ENCODE measurements around the gene EZR.
"Not testable (repeated sequence)": the region's sequence is repeated elsewhere in the genome, so short reads cannot be mapped to it uniquely, and the experiment has no call there.

EZR gene

DNA sequence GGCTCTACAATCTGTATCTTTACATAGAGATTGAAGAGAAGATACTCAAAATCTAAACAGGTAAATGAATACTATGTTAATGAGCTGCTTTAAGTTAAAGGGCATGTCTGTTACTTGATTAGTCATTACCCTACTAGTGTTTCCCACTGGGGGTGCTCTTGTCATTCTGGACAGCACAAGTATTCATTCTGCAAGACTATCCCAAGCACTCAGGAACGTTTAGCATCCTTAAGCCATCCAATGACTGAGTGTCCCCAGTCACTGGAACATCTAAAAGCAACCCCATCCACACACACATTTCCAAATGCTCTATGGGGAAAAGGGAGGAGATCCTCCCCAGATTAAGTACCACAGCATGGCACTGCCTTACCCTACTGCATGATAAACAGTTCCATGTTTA is 25.7 kb downstream of the EZR start:
- peak in 1 of 2 experiments; percentile 30 for DNase-seq

- DNase-seq: not testable (repeated sequence)
Measured at GRCh38 chr6:158792505-158792904, 26.7 kb downstream of the EZR start.

DNA sequence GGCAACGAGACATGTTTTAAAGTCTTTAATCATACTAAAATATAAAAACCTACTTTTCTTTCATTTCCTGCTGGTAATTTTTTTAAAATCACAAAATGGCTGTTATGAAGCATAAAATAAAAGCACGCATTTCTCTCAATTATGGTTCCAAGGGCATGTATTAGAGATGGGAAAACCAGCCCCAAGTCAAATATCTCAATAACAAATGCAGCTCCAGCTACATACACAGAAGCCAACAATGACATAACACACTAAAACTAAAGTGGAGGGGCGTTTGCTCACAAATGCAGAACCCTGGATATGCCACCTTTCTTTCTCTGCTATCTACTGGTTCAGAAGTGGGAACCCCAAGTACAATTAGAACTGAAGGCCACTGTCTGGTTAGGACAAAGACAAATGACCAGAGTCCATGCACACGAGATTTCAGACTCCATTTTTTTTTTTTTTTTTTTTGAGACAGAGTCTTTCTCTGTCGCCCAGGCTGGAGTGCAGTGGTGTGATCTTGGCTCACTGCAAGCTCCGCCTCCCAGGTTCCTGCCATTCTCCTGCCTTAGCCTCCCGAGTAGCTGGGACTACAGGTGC is 27.8 kb downstream of the EZR start:
- no peak for DNase-seq

DNA sequence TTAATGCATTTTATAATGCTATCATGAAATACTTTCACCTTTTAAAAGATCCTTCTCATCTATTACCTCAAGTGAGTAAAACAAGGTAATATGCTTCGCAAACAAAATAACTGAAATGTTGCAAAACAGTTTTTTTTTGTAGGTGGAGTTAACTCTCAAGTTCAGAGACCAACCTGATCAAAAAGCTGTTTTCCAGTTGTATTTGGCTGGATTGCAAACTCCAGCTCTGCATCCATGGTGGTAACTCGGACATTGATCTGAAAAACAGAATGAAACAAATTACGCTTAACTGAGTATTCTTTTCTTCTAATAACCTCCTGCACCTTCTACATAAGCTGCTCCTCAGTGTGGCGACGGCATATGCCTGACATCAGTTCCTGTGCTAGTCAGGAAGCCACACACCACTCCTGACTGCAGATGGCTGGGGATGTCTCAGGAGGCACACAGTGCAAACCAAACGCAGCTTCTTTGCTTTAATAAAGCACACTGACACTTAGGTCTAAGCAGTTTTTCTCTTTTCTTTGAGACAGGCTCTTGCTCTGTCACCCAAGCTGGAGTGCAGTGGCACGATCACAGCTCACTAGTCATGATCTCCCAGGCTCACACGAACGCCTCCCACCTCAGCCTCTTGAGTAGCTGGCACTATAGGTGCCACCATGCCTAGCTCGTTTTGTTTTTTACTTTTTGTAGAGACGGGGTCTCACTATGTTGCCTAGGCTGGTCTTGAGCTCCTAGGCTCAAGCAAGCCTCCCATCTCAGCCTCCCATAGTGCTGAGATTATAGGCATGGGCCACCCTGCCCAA is 29.9 kb downstream of the EZR start:
- DNase-seq: peak in 1 of 2 experiments; percentile 46

GRCh38 chr6:158787395-158787794 is 31.8 kb downstream of the EZR start:
- no peak for DNase-seq

- DNase-seq: no peak
Measured at GRCh38 chr6:158786645-158787304, 32.4 kb downstream of the EZR start.

GRCh38 chr6:158785036-158785435 is 34.1 kb downstream of the EZR start:
- no peak for DNase-seq

DNA sequence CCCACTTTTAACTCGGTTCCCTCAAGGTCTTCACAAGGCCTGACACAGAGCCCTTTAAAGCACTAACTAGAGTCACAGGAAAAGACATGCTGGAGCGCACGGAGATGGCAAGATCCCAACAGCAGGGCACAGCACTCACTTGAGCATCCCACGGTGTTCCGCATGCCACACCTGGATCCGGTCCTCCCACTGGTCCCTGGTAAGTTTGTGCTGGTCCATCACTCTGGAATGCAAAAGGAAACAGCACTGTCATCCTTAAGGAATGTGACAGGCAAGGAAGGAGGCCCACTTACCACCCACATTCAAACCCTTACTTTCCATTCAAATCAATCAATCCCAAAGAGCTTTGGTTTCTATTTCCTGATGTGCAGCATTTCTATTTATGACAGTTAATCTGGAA is 34.7 kb downstream of the EZR start:
- no peak for DNase-seq

DNA sequence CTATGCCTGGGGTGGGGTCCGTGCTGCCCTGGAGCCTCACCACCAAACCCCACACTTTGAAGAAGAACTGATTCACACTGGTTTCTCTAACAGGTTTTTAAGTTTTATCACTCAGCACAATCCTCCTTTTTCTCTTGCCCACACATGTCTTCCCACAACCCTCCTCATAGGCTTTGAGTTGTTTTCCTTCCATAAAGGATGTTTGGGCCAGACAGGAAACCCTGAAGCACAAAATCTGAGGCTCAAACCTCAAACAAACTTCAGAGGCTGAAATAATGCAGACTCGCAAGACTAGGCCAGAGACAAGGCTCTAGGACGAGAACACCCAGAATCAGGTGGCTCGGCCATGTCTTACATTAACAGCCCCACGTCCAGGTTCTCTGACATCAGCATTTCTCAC is 35.3 kb downstream of the EZR start:
- DNase-seq: no peak

DNA sequence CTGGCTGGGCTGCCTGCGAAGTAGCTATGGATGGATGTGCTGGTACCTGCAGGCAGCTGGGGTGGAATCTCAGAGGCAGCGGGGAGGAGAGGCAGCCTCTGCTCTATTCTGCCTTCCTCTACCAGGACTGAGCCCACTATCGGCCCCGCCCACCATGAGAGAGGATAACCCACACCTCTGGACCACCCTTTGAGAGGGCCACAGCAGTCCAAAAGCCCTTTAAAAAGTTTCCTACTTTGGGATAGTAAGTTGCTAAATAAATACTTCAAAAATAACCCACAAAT is 36.1 kb downstream of the EZR start:
- no peak for DNase-seq

DNA sequence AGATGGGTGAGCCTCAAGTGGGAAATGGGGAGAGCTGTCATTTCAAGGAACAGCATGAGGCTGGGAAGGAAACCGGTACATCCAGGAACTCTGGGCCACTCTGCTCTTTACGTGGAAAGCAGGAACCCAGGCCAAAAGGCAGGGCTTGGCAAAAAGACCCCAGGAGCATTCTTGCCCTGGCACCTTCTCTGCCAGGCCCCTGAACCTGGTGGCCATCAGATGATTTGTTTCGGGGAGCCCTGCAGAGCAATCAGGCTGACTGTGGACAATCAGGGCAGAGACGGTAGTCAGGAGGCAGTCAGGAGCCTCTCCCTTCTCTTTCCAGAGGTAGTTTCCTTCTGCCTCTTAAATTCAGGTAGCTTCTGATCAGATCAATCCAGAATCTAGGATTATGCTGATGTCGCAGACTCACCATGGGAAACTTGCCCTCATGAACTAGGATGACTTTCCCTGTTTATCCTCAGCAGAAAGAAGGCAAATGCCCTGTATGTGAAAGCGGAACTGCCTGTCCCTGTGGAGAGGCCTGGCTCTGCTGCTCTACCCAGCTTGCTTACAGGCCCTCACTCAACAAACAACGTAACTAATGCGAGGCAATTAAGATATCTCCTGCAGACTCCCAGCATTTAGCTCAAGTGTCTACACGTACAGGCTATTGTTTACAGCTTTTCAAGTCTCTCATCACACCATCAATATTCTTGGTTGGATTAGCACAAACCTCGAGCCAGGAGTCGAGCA is 36.6 kb downstream of the EZR start:
- no peak for DNase-seq

DNA sequence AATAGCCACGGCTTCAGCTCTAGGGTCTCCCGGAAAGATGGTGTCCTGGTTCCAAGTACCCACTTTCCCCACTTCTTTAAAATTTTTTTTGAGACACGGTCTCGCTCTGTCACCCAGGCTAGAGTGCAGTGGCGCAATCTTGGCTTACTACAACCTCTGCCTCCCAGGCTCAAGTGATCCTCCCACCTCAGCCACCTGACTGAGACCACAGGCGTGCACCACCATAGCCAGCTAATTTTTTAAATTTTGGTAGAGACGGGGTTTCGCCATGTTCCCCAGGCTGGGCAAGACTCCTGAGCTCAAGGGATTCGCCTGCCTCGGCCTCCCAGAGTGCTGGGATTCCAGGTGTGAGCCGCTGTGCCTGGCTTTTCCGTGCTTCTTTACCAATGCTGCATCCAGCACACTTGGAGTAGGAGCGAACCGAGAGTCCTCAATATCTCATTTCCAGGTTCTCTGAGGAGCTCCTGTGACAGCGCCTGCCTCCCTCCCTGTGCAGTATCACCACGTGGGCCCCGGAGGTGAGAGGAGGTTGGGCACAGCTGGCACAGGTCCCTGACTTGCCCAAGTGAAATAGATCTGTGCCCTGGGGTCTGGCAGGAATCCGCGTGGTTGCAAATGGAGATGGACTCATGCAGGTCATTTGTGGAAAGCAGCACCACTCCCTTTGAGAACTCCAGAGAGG is 37.3 kb downstream of the EZR start:
- DNase-seq: no peak

GRCh38 chr6:158780988-158781691 is 38.0 kb downstream of the EZR start:
- DNase-seq: no peak

DNA sequence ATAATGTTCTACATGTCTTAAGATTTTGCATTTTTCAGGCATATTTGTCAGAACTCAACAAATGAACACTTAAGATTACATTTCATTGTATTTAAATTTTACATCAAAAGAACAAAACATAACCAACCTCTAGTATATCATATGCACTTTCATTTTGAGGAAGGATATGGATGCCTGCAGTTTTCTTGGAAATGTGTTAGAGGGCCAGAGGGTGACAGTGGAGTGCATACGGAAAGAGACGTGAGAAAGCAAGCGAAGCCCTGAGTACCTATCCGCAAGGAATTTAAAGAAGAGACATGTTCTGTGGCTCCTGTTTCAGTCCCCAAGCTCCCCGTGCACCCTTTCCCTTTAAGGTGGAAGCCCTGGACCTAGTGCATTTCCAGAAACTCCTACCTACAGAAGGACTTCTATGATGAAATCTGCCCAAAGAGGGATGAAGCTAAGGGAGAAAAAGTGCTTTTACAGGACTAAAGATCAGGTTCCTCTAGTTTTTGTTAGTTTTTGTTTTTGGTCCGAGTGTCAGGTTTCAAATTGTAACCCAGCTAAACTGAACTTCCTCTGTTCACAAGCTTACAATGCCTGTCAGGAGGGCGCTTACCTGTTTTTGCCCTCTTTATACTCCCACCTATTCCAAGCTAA is 38.8 kb downstream of the EZR start:
- DNase-seq: no peak

DNA sequence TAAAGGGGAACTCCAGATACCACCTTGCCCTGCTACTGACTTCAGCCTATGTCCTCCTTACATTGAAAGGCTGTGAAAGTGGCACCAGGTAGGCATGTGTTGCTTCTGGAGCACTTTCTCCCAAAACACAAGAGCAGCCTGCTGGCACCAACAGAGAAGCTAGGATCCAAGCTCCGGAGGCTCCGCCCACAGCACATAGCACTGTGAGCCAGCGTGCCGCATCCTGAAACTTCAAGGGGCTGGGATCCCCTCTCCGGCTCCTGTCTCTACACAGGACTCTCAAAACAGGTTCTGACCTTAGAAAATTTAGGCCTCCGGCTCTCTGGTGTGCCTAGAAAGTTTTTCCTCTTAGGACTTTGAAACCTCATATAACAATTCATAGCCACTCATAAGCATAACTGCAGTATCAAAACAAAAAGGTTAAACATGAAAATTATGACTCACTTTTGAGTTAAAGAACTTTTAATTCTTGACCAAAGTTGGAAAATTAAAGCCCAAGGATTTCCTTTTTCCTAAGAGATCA is 41.1 kb downstream of the EZR start:
- no peak for DNase-seq

DNA sequence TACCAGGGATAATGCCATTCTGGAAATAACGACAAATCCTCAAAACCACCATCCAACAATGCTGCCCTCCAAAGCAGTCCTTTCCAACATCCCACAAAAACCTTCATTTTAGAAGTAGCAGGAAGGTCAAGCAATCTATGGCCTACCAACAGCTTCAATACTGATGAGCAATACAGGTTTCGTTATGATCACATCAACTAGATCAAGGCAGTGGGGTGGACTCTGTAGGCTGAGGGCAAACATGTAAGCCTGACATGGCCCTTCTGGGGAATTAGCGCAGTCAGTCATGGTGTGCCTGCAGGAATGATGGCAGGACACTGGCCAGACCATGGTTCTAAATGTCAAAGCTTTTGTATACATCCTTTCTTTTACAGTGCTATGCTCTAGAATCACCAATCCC is 41.7 kb downstream of the EZR start:
- DNase-seq: no peak

DNA sequence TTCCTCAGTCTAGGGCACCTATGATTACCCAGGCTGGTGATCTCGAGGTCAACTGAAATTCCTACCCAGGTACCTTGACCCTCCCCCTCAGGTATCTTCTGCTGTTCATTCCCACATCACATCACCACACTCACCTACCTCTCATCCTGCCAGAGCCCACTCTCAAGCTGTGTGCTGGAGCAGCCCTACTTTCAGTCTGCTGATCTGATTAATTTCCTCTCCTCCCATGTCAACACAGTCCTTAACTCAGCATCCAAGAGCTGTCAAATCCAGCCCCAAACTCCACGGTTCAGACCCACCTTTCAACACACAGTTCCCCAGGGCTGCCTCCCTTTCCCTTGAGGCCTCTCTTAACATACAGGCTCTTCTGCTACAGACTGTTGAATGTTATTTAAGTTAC is 42.4 kb downstream of the EZR start:
- DNase-seq: no peak

GRCh38 chr6:158775832-158776231 is 43.3 kb downstream of the EZR start:
- DNase-seq: no peak

GRCh38 chr6:158774717-158775449 is 44.3 kb downstream of the EZR start:
- no peak for DNase-seq

DNA sequence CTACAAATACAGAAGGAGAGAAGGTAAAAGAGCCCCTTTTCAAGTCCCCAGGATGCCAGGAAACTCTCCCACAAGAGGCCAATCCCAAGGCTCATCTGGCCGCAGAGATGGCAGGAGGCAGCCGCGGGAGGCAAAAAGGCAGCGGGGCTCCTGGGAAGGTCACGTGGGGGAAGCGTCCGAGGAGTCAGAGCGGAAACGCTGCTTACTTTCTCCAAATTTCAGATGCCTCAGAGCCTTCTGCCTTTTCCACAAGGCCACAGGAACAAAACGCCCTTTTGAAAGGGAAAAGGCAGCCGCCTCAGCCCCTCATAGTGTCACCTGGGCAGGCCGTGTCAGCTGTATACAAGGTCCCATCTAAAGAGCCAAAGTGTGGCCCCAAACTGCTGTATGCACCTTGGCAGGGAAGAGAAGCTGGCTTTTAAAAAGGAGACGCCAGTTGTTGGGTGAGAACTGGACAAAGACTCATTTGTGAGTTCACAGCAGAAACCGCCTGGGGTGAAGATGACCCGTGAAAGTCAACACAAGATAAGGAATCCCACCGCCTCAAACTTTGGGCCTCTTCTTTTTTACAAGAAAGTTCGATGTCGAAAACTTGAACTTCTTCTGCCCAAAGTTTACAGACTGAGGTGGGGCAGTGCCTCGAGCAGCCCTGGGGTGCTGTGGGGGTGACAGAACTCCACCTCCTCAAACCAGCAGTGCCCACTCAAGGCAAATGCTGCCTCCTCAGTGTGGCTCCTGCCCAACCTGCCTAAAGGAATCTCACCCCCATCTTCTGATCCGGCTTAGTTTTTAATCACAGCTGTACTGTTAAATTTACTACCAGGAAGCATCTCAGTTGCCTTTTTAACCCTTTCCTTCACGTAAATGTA is 45.4 kb downstream of the EZR start:
- no peak for DNase-seq

Data from activated T-cell treated with anti-CD3 and anti-CD28 coated beads, Interleukin-2, amount 50 U/mL, for 48 hours (primary cell).